ENCODE results near the gene MAP7D3.
"Not testable (repeated sequence)": the region's sequence is repeated elsewhere in the genome, so short reads cannot be mapped to it uniquely, and the experiment has no call there.

Gene MAP7D3

GRCh38 chrX:136255541-136255940 is 4.3 kb upstream of the MAP7D3 start:
- DNase-seq (ENCODE audit: low read depth, low spot score), result no peak

- no peak for DNase-seq (ENCODE audit: low read depth, low spot score)
Observed at GRCh38 chrX:136250191-136251040, 784 bp downstream of the MAP7D3 start.

- no peak for DNase-seq (ENCODE audit: low read depth, low spot score)
Observed at GRCh38 chrX:136246201-136246600, 5.0 kb downstream of the MAP7D3 start.

- DNase-seq (ENCODE audit: low read depth, low spot score), result not testable (repeated sequence)
Observed at GRCh38 chrX:136237849-136238248, 13.4 kb downstream of the MAP7D3 start.

- no peak for DNase-seq (ENCODE audit: low read depth, low spot score)
Observed at GRCh38 chrX:136237074-136237473, 14.1 kb downstream of the MAP7D3 start.

- DNase-seq (ENCODE audit: low read depth, low spot score), result no peak
Observed at GRCh38 chrX:136228839-136229207, 22.4 kb downstream of the MAP7D3 start.

GRCh38 chrX:136227948-136228838 is 23.0 kb downstream of the MAP7D3 start:
- no peak for DNase-seq (ENCODE audit: low read depth, low spot score)

- no peak for DNase-seq (ENCODE audit: low read depth, low spot score)
Observed at GRCh38 chrX:136227074-136227473, 24.1 kb downstream of the MAP7D3 start.

- no peak for DNase-seq (ENCODE audit: low read depth, low spot score)
Observed at GRCh38 chrX:136221851-136222513, 29.2 kb downstream of the MAP7D3 start.

- DNase-seq (ENCODE audit: low read depth, low spot score), result no peak
Observed at GRCh38 chrX:136220951-136221350, 30.2 kb downstream of the MAP7D3 start.

- DNase-seq (ENCODE audit: low read depth, low spot score), result no peak
Observed at GRCh38 chrX:136220540-136220939, 30.7 kb downstream of the MAP7D3 start.

GRCh38 chrX:136219893-136220292 is 31.3 kb downstream of the MAP7D3 start:
- no peak for DNase-seq (ENCODE audit: low read depth, low spot score)

- no peak for DNase-seq (ENCODE audit: low read depth, low spot score)
Observed at GRCh38 chrX:136215559-136215958, 35.6 kb downstream of the MAP7D3 start.

- peak; percentile 43 for DNase-seq (ENCODE audit: low read depth, low spot score)
Observed at GRCh38 chrX:136214551-136214950, 36.6 kb downstream of the MAP7D3 start.

GRCh38 chrX:136212557-136213111 is 38.6 kb downstream of the MAP7D3 start:
- no peak for DNase-seq (ENCODE audit: low read depth, low spot score)

- no peak for DNase-seq (ENCODE audit: low read depth, low spot score)
Observed at GRCh38 chrX:136211766-136212556, 39.2 kb downstream of the MAP7D3 start.

GRCh38 chrX:136210806-136211205 is 40.4 kb downstream of the MAP7D3 start:
- no peak for DNase-seq (ENCODE audit: low read depth, low spot score)

- DNase-seq (ENCODE audit: low read depth, low spot score), result no peak
Observed at GRCh38 chrX:136210243-136210642, 41.0 kb downstream of the MAP7D3 start.

GRCh38 chrX:136209751-136210150 is 41.4 kb downstream of the MAP7D3 start:
- DNase-seq (ENCODE audit: low read depth, low spot score), result no peak

- no peak for DNase-seq (ENCODE audit: low read depth, low spot score)
Observed at GRCh38 chrX:136209016-136209738, 42.0 kb downstream of the MAP7D3 start.

Measured in smooth muscle cell of the brain vasculature (primary cell).